Measurements from ENCODE around the gene CTSD. TPM values are rescaled to one million over a fixed set of nuclear protein-coding genes. Genes with fewer than 3 reads are reported as not detected.

CTSD gene
- total RNA-seq, 1 donor from 2014 or later, result 986 TPM

- no peak for DNase-seq
- peak; percentile 85 for ATAC-seq (ENCODE audit: poor library complexity)
- intact Hi-C loops (cut with DNase I), result no loop called here
Observed at GRCh38 chr11:1714908-1715885, 48.5 kb downstream of the CTSD start.

GRCh38 chr11:1708716-1709115 lies 55.0 kb downstream of the CTSD start:
- intact Hi-C loops (cut with DNase I), result no loop called here
- DNase-seq (no peak), ATAC-seq (ENCODE audit: poor library complexity) (no peak)

GRCh38 chr11:1707751-1708150 lies 56.0 kb downstream of the CTSD start:
- ATAC-seq (ENCODE audit: poor library complexity) (no peak), DNase-seq (no peak)
- intact Hi-C loops (cut with DNase I), result no loop called here

GRCh38 chr11:1706634-1707400 lies 56.9 kb downstream of the CTSD start:
- DNase-seq (peak; percentile 57), ATAC-seq (ENCODE audit: poor library complexity) (peak; percentile 84)
- intact Hi-C loops (cut with DNase I), result no loop called here

GRCh38 chr11:1705126-1706052 lies 58.3 kb downstream of the CTSD start:
- intact Hi-C loops (cut with DNase I), result no loop called here
- DNase-seq (no peak), ATAC-seq (ENCODE audit: poor library complexity) (peak; percentile 57)

- DNase-seq (no peak), ATAC-seq (ENCODE audit: poor library complexity) (no peak)
- intact Hi-C loops (cut with DNase I), result no loop called here
Observed at GRCh38 chr11:1703146-1703545, 60.6 kb downstream of the CTSD start.

Other genes starting within 250 kb of the CTSD start
- 7.7 TPM for gene DUSP8, start 191.7 kb downstream of the CTSD start, total RNA-seq
- gene KRTAP5-1, start 178.6 kb downstream of the CTSD start, total RNA-seq, result not detected
- not detected for gene KRTAP5-2, start 165.6 kb downstream of the CTSD start, total RNA-seq
- gene KRTAP5-3, start 155.5 kb downstream of the CTSD start, total RNA-seq, result not detected
- not detected for gene KRTAP5-4, start 141.8 kb downstream of the CTSD start, total RNA-seq
- gene KRTAP5-5, start 134.2 kb downstream of the CTSD start, total RNA-seq, result not detected
- gene KRTAP5-6, start 66.7 kb downstream of the CTSD start, total RNA-seq, result not detected
- gene IFITM10, start 13.3 kb downstream of the CTSD start, total RNA-seq, result 1.1 TPM
- not detected for gene SYT8, start 71.1 kb upstream of the CTSD start, total RNA-seq
- not detected for gene TNNI2, start 75.1 kb upstream of the CTSD start, total RNA-seq
- gene LSP1, start 89.2 kb upstream of the CTSD start, total RNA-seq, result 23.0 TPM
- gene PRR33, start 128.0 kb upstream of the CTSD start, total RNA-seq, result 5.8 TPM
- gene TNNT3, start 155.8 kb upstream of the CTSD start, total RNA-seq, result 35.7 TPM
- gene MRPL23, start 183.4 kb upstream of the CTSD start, total RNA-seq, result 99.3 TPM
- gene H19, start 233.9 kb upstream of the CTSD start, total RNA-seq, result 420 TPM